Immature natural killer cell (primary cell): ENCODE results near the gene BCAR3. TPM values are rescaled to one million over a fixed set of nuclear protein-coding genes. Genes with fewer than 3 reads are reported as not detected.

ENCODE experiments used
- DNase-seq, 3 donors: peaks; one replicate each; pipeline ENCODE4 v3.0.0; 2022; ENCODE audit warnings: mixed read lengths in 1 of 3
- H3K27ac Mint-ChIP-seq, 6 donors: one replicate each; pipeline ENCODE4 v1.8.0; 2020; ENCODE audit warnings: mixed read lengths in 6 of 6, mild to moderate bottlenecking in 5 of 6, inconsistent platforms in 4 of 6, moderate library complexity in 3 of 6
- H3K27me3 Mint-ChIP-seq, 3 donors: one replicate each; pipeline ENCODE4 v1.8.0; 2020 to 2021; ENCODE audit warnings: low read depth in 3 of 3, mild to moderate bottlenecking in 3 of 3, mixed read lengths in 3 of 3, moderate library complexity in 3 of 3, inconsistent platforms in 1 of 3
- H3K36me3 Mint-ChIP-seq, 3 donors: one replicate each; pipeline ENCODE4 v1.8.0; 2020; ENCODE audit warnings: mixed read lengths in 3 of 3, inconsistent platforms in 2 of 3, mild to moderate bottlenecking in 2 of 3
- H3K4me1 Mint-ChIP-seq, 2 donors: one replicate each; pipeline ENCODE4 v1.8.0; 2020; ENCODE audit warnings: inconsistent platforms in 2 of 2, mild to moderate bottlenecking in 2 of 2, mixed read lengths in 2 of 2, moderate library complexity in 1 of 2
- H3K4me3 Mint-ChIP-seq, 5 donors: one replicate each; pipeline ENCODE4 v1.8.0; 2020; ENCODE audit warnings: mild to moderate bottlenecking in 5 of 5, mixed read lengths in 5 of 5, inconsistent platforms in 3 of 5, moderate library complexity in 3 of 5
- H3K9me3 Mint-ChIP-seq, 6 donors: one replicate each; pipeline ENCODE4 v1.8.0; 2020; ENCODE audit warnings: mild to moderate bottlenecking in 6 of 6, mixed read lengths in 6 of 6, inconsistent platforms in 4 of 6, moderate library complexity in 3 of 6
- polyA plus RNA-seq, 3 donors: library from polyadenylated mRNA; unstranded; fragments of 300-500 nt; fragmentation: Illumina TruSeq; gene quantifications; one replicate each; pipeline ENCODE4 v1.2.3, GENCODE V29; 2021

BCAR3 gene
- polyA plus RNA-seq, 3 donors from 2014 or later, result 0.27 to 0.43 TPM; not detected in 1

- H3K4me1 Mint-ChIP-seq, result peaks cover 0 to 4% of the 10 kb centered on the region in 2 donors
- DNase-seq, result no peak
These were observed 9.5 kb upstream of the BCAR3 start for GRCh38 chr1:93690921-93691789.

GRCh38 chr1:93690341-93690740, 8.7 kb upstream of the BCAR3 start:
- no peak for DNase-seq
- Mint-ChIP-seq H3K36me3 (no peaks in the 10 kb centered on the region), H3K27ac (no peak overlapping the region), H3K9me3 (no peaks in the 10 kb centered on the region), H3K4me3 (no peak overlapping the region), H3K4me1 (peaks cover 0 to 4% of the 10 kb centered on the region in 2 donors), H3K27me3 (peaks cover 0 to 3% (median 2%) of the 10 kb centered on the region in 3 donors)

More at GRCh38 chr1:93690921-93691789, 9.5 kb upstream of the BCAR3 start:
- Mint-ChIP-seq H3K27ac (no peak overlapping the region), H3K9me3 (no peaks in the 10 kb centered on the region), H3K4me3 (no peak overlapping the region), H3K27me3 (peaks cover 0 to 3% (median 2%) of the 10 kb centered on the region in 3 donors), H3K36me3 (no peaks in the 10 kb centered on the region)

GRCh38 chr1:93689521-93690223, 8.0 kb upstream of the BCAR3 start:
- no peak overlapping the region for H3K27ac Mint-ChIP-seq
- no peak overlapping the region for H3K4me3 Mint-ChIP-seq

GRCh38 chr1:93687542-93687941, 5.9 kb upstream of the BCAR3 start:
- H3K36me3 Mint-ChIP-seq, result no peaks in the 10 kb centered on the region
- H3K4me3 Mint-ChIP-seq, result no peak overlapping the region
- H3K27me3 Mint-ChIP-seq, result peaks cover 2 to 15% (median 4%) of the 10 kb centered on the region in 3 donors
- H3K27ac Mint-ChIP-seq, result no peak overlapping the region
- H3K9me3 Mint-ChIP-seq, result no peaks in the 10 kb centered on the region
- H3K4me1 Mint-ChIP-seq, result no peaks in the 10 kb centered on the region
- no peak for DNase-seq

More at GRCh38 chr1:93689521-93690223, 8.0 kb upstream of the BCAR3 start:
- H3K36me3 Mint-ChIP-seq, result no peaks in the 10 kb centered on the region
- no peak for DNase-seq
- H3K9me3 Mint-ChIP-seq, result no peaks in the 10 kb centered on the region
- peaks cover 0 to 4% of the 10 kb centered on the region in 2 donors for H3K4me1 Mint-ChIP-seq
- peaks cover 0 to 3% (median 2%) of the 10 kb centered on the region in 3 donors for H3K27me3 Mint-ChIP-seq

GRCh38 chr1:93686504-93687250, 5.0 kb upstream of the BCAR3 start:
- no peaks in the 10 kb centered on the region for H3K36me3 Mint-ChIP-seq
- H3K27me3 Mint-ChIP-seq, result peaks cover 6 to 21% (median 9%) of the 10 kb centered on the region in 3 donors
- no peak overlapping the region for H3K27ac Mint-ChIP-seq
- no peak for DNase-seq
- H3K4me1 Mint-ChIP-seq, result peaks cover 5 to 6% of the 10 kb centered on the region in 2 donors
- no peaks in the 10 kb centered on the region for H3K9me3 Mint-ChIP-seq
- H3K4me3 Mint-ChIP-seq, result no peak overlapping the region

GRCh38 chr1:93685918-93686317, 4.3 kb upstream of the BCAR3 start:
- H3K27me3 Mint-ChIP-seq, result peaks cover 6 to 21% (median 9%) of the 10 kb centered on the region in 3 donors
- H3K36me3 Mint-ChIP-seq, result no peaks in the 10 kb centered on the region
- peaks cover 5 to 8% of the 10 kb centered on the region in 2 donors for H3K4me1 Mint-ChIP-seq
- H3K27ac Mint-ChIP-seq, result no peak overlapping the region
- H3K9me3 Mint-ChIP-seq, result no peaks in the 10 kb centered on the region
- no peak overlapping the region for H3K4me3 Mint-ChIP-seq
- no peak for DNase-seq

GRCh38 chr1:93683234-93683633, 1.6 kb upstream of the BCAR3 start:
- H3K4me1 Mint-ChIP-seq, result peaks cover 11 to 14% of the 10 kb centered on the region in 2 donors
- no peaks in the 10 kb centered on the region for H3K36me3 Mint-ChIP-seq
- no peak overlapping the region for H3K27ac Mint-ChIP-seq
- peaks cover 8 to 25% (median 14%) of the 10 kb centered on the region in 3 donors for H3K27me3 Mint-ChIP-seq
- no peak for DNase-seq
- H3K9me3 Mint-ChIP-seq, result peaks cover 0 to 3% (median 0%) of the 10 kb centered on the region in 6 donors
- peak overlapping the region in 3 of 5 donors; percentile 4 to 59 (median 54) for H3K4me3 Mint-ChIP-seq

GRCh38 chr1:93681989-93682412, 364 bp upstream of the BCAR3 start:
- H3K36me3 Mint-ChIP-seq, result no peaks in the 10 kb centered on the region
- H3K27ac Mint-ChIP-seq, result peak overlapping the region in 1 of 6 donors; percentile 4
- peaks cover 0 to 4% (median 0%) of the 10 kb centered on the region in 6 donors for H3K9me3 Mint-ChIP-seq
- H3K27me3 Mint-ChIP-seq, result peaks cover 8 to 27% (median 14%) of the 10 kb centered on the region in 3 donors
- no peak for DNase-seq
- peaks cover 11 to 14% of the 10 kb centered on the region in 2 donors for H3K4me1 Mint-ChIP-seq
- H3K4me3 Mint-ChIP-seq, result peak overlapping the region; percentile 75 to 83 (median 79)

GRCh38 chr1:93680420-93681100, 1.1 kb downstream of the BCAR3 start:
- Mint-ChIP-seq H3K36me3 (no peaks in the 10 kb centered on the region), H3K9me3 (peaks cover 0 to 4% (median 0%) of the 10 kb centered on the region in 6 donors), H3K27me3 (peaks cover 8 to 26% (median 12%) of the 10 kb centered on the region in 3 donors), H3K4me3 (peak overlapping the region; percentile 84 to 93 (median 90)), H3K4me1 (peaks cover 11 to 14% of the 10 kb centered on the region in 2 donors), H3K27ac (peak overlapping the region in 2 of 6 donors; percentile 8 to 50)
- DNase-seq, result peak; percentile 26 to 36 (median 33)

- Mint-ChIP-seq H3K4me1 (peaks cover 11 to 14% of the 10 kb centered on the region in 2 donors), H3K4me3 (peak overlapping the region in 2 of 5 donors; percentile 6 to 9), H3K9me3 (peaks cover 0 to 4% (median 0%) of the 10 kb centered on the region in 6 donors), H3K36me3 (no peaks in the 10 kb centered on the region), H3K27ac (no peak overlapping the region), H3K27me3 (peaks cover 8 to 28% (median 12%) of the 10 kb centered on the region in 3 donors)
- no peak for DNase-seq
These were observed 1.6 kb downstream of the BCAR3 start for GRCh38 chr1:93680076-93680419.

GRCh38 chr1:93679546-93679945, 2.1 kb downstream of the BCAR3 start:
- Mint-ChIP-seq H3K4me3 (no peak overlapping the region), H3K27me3 (peaks cover 10 to 27% (median 12%) of the 10 kb centered on the region in 3 donors), H3K4me1 (peaks cover 11 to 14% of the 10 kb centered on the region in 2 donors), H3K27ac (no peak overlapping the region), H3K9me3 (peaks cover 0 to 4% (median 0%) of the 10 kb centered on the region in 6 donors), H3K36me3 (no peaks in the 10 kb centered on the region)
- no peak for DNase-seq

- peaks cover 11 to 14% of the 10 kb centered on the region in 2 donors for H3K4me1 Mint-ChIP-seq
- H3K4me3 Mint-ChIP-seq, result peak overlapping the region in 2 of 5 donors; percentile 3 to 54
- H3K36me3 Mint-ChIP-seq, result no peaks in the 10 kb centered on the region
- H3K9me3 Mint-ChIP-seq, result peaks cover 0 to 4% (median 0%) of the 10 kb centered on the region in 6 donors
- DNase-seq, result no peak
- H3K27me3 Mint-ChIP-seq, result peaks cover 9 to 24% (median 10%) of the 10 kb centered on the region in 3 donors
- no peak overlapping the region for H3K27ac Mint-ChIP-seq
These were observed 2.6 kb downstream of the BCAR3 start for GRCh38 chr1:93678946-93679480.
